Activated CD4-positive, CD25-positive, alpha-beta regulatory T cell treated with anti-CD3 and anti-CD28 coated beads, Interleukin-2, amount 50 U/mL, for 72 hours (primary cell): ENCODE measurements around the gene VTI1A.

Source experiments
- DNase-seq: peaks from one replicate; pipeline ENCODE4 v3.0.0; 2021

VTI1A gene

GRCh38 chr10:112593023-112593422 is 146.0 kb downstream of the VTI1A start:
- DNase-seq, result no peak

- DNase-seq, result no peak
Observed at GRCh38 chr10:112601214-112602090, 154.4 kb downstream of the VTI1A start.

GRCh38 chr10:112603062-112603461 is 156.0 kb downstream of the VTI1A start:
- no peak for DNase-seq

- no peak for DNase-seq
Observed at GRCh38 chr10:112605063-112605462, 158.0 kb downstream of the VTI1A start.

GRCh38 chr10:112607506-112607905 is 160.5 kb downstream of the VTI1A start:
- DNase-seq, result no peak

- no peak for DNase-seq
Observed at GRCh38 chr10:112613620-112614019, 166.6 kb downstream of the VTI1A start.

- no peak for DNase-seq
Observed at GRCh38 chr10:112614072-112614471, 167.1 kb downstream of the VTI1A start.

GRCh38 chr10:112614586-112614985 is 167.6 kb downstream of the VTI1A start:
- no peak for DNase-seq

GRCh38 chr10:112615269-112615668 is 168.3 kb downstream of the VTI1A start:
- no peak for DNase-seq

- DNase-seq, result no peak
Observed at GRCh38 chr10:112616647-112617046, 169.6 kb downstream of the VTI1A start.

GRCh38 chr10:112618814-112619213 is 171.8 kb downstream of the VTI1A start:
- no peak for DNase-seq

- no peak for DNase-seq
Observed at GRCh38 chr10:112619556-112619955, 172.5 kb downstream of the VTI1A start.

- DNase-seq, result no peak
Observed at GRCh38 chr10:112622786-112623185, 175.8 kb downstream of the VTI1A start.

GRCh38 chr10:112624546-112625048 is 177.6 kb downstream of the VTI1A start:
- DNase-seq, result no peak

- DNase-seq, result no peak
Observed at GRCh38 chr10:112628951-112629609, 182.1 kb downstream of the VTI1A start.

GRCh38 chr10:112631501-112632400 is 184.7 kb downstream of the VTI1A start:
- DNase-seq, result no peak

- no peak for DNase-seq
Observed at GRCh38 chr10:112634096-112634830, 187.2 kb downstream of the VTI1A start.

GRCh38 chr10:112637901-112638300 is 190.9 kb downstream of the VTI1A start:
- no peak for DNase-seq

GRCh38 chr10:112639298-112639697 is 192.3 kb downstream of the VTI1A start:
- no peak for DNase-seq

- no peak for DNase-seq
Observed at GRCh38 chr10:112640638-112641037, 193.6 kb downstream of the VTI1A start.

- no peak for DNase-seq
Observed at GRCh38 chr10:112643600-112644264, 196.7 kb downstream of the VTI1A start.

GRCh38 chr10:112644265-112644645 is 197.2 kb downstream of the VTI1A start:
- no peak for DNase-seq
